ENCODE results near the gene FAXDC2. TPM values are rescaled to one million over a fixed set of nuclear protein-coding genes. Genes with fewer than 3 reads are reported as not detected.
A peak's percentile ranks its signal among the peaks of the same experiment; 100 is the strongest.

The FAXDC2 gene
- total RNA-seq, 2 experiments from 2014 or later = 0.10 to 0.13 TPM

- no peaks in the 10 kb centered on the region for H3K79me2 ChIP-seq (ENCODE audit: insufficient read depth, low read depth, low read length)
- peaks cover 95% of the 10 kb centered on the region for H3K36me3 ChIP-seq (ENCODE audit: insufficient read depth, low read length)
- no peaks in the 10 kb centered on the region for H3K9me2 ChIP-seq (ENCODE audit: insufficient read depth, low read length)
- no peak for TF ChIP-seq EZH2phosphoT487 (IDR thresholded peaks at IDR 0.05; ENCODE audit: borderline replicate concordance, low read depth, low read length)
- TF ChIP-seq, protein P1, sequence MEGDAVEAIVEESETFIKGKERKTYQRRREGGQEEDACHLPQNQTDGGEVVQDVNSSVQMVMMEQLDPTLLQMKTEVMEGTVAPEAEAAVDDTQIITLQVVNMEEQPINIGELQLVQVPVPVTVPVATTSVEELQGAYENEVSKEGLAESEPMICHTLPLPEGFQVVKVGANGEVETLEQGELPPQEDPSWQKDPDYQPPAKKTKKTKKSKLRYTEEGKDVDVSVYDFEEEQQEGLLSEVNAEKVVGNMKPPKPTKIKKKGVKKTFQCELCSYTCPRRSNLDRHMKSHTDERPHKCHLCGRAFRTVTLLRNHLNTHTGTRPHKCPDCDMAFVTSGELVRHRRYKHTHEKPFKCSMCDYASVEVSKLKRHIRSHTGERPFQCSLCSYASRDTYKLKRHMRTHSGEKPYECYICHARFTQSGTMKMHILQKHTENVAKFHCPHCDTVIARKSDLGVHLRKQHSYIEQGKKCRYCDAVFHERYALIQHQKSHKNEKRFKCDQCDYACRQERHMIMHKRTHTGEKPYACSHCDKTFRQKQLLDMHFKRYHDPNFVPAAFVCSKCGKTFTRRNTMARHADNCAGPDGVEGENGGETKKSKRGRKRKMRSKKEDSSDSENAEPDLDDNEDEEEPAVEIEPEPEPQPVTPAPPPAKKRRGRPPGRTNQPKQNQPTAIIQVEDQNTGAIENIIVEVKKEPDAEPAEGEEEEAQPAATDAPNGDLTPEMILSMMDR (conservative IDR thresholded peaks at IDR 0.05; ENCODE audit: low read length) = peak; percentile 95
- H3K27ac ChIP-seq (ENCODE audit: low read depth, low read length, poor library complexity, severe bottlenecking) = no peak overlapping the region
- CTCF ChIA-PET (ENCODE audit: unreplicated experiment) = no interaction called here
- no peak overlapping the region for H3K4me3 ChIP-seq (ENCODE audit: low read depth, low read length, poor library complexity, severe bottlenecking)
- POLR2A ChIA-PET = interaction anchor here (0.6 kb wide), 1 partner anchor 31 kb away, joined by 4 read pairs; no protein-coding TSS in a partner anchor
- intact Hi-C loops (cut with micrococcal nuclease; ENCODE audit: unreplicated experiment) = loop anchor here (1.0 kb wide), 1 partner anchor 162 kb away; no protein-coding TSS in a partner anchor
- no peak overlapping the region for H3K4me2 ChIP-seq (ENCODE audit: low read length)
- H2AFZ ChIP-seq (ENCODE audit: low read length) = no peak overlapping the region
- peak; percentile 61 for DNase-seq (ENCODE audit: low spot score)
- H3K9me3 ChIP-seq (ENCODE audit: low read length) = no peaks in the 10 kb centered on the region
- BruUV-seq (replicated peaks) = no TSS peak
- H4K20me1 ChIP-seq (ENCODE audit: insufficient read depth, low read length) = peaks cover 7% of the 10 kb centered on the region
- H3K4me1 ChIP-seq (ENCODE audit: insufficient read depth, low read length, poor library complexity, severe bottlenecking) = no peaks in the 10 kb centered on the region
Observed at GRCh38 chr5:154811653-154812465, 38.5 kb downstream of the FAXDC2 start.

DNA sequence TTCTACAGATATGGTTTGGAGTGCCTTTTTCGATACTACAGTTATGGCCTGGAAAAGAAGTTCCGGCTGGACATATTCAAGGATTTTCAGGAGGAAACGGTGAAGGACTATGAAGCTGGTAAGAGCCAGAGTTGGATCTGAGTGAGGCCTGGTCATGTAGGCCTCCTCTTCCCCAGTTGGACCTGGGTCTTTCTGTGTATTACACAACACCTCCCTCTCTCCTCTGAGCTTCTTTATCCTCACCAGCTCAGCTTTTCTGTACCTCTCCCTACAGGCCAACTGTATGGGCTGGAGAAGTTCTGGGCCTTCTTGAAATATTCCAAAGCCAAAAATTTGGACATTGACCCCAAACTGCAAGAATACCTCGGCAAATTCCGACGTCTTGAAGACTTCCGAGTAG is 39.2 kb downstream of the FAXDC2 start:
- ChIA-PET CTCF (ENCODE audit: unreplicated experiment) (no interaction called here), POLR2A (interaction anchor here (0.6 kb wide), 1 partner anchor 32 kb away, joined by 4 read pairs; no protein-coding TSS in a partner anchor)
- Histone ChIP-seq H3K79me2 (ENCODE audit: insufficient read depth, low read depth, low read length) (no peaks in the 10 kb centered on the region), H4K20me1 (ENCODE audit: insufficient read depth, low read length) (peaks cover 7% of the 10 kb centered on the region), H3K27ac (ENCODE audit: low read depth, low read length, poor library complexity, severe bottlenecking) (no peak overlapping the region), H3K9me3 (ENCODE audit: low read length) (no peaks in the 10 kb centered on the region), H3K36me3 (ENCODE audit: insufficient read depth, low read length) (peaks cover 95% of the 10 kb centered on the region), H2AFZ (ENCODE audit: low read length) (no peak overlapping the region), H3K9me2 (ENCODE audit: insufficient read depth, low read length) (no peaks in the 10 kb centered on the region), H3K4me1 (ENCODE audit: insufficient read depth, low read length, poor library complexity, severe bottlenecking) (no peaks in the 10 kb centered on the region), H3K4me2 (ENCODE audit: low read length) (no peak overlapping the region), H3K4me3 (ENCODE audit: low read depth, low read length, poor library complexity, severe bottlenecking) (no peak overlapping the region)
- TF ChIP-seq, protein P1 (conservative IDR thresholded peaks at IDR 0.05; ENCODE audit: low read length) = no peak
- no peak for TF ChIP-seq EZH2phosphoT487 (IDR thresholded peaks at IDR 0.05; ENCODE audit: borderline replicate concordance, low read depth, low read length)
- BruUV-seq (replicated peaks) = no TSS peak
- intact Hi-C loops (cut with micrococcal nuclease; ENCODE audit: unreplicated experiment) = no loop called here
- DNase-seq (ENCODE audit: low spot score) = no peak

- H2AFZ ChIP-seq (ENCODE audit: low read length) = no peak overlapping the region
- no peak overlapping the region for H3K4me3 ChIP-seq (ENCODE audit: low read depth, low read length, poor library complexity, severe bottlenecking)
- no TSS peak for BruUV-seq (replicated peaks)
- ChIA-PET POLR2A (interaction anchor here (0.6 to 0.9 kb wide), 2 partner anchors 10 to 128 kb away, joined by 3 read pairs; no protein-coding TSS in a partner anchor), CTCF (ENCODE audit: unreplicated experiment) (no interaction called here)
- H3K4me1 ChIP-seq (ENCODE audit: insufficient read depth, low read length, poor library complexity, severe bottlenecking) = no peaks in the 10 kb centered on the region
- DNase-seq (ENCODE audit: low spot score) = no peak
- TF ChIP-seq, protein P1 (conservative IDR thresholded peaks at IDR 0.05; ENCODE audit: low read length) = no peak
- TF ChIP-seq EZH2phosphoT487 (IDR thresholded peaks at IDR 0.05; ENCODE audit: borderline replicate concordance, low read depth, low read length) = no peak
- H4K20me1 ChIP-seq (ENCODE audit: insufficient read depth, low read length) = 0 out of 2 replicates have a peak, but pooled peaks cover 6% of the 10 kb centered on the region
- H3K9me3 ChIP-seq (ENCODE audit: low read length) = no peaks in the 10 kb centered on the region
- no peak overlapping the region for H3K4me2 ChIP-seq (ENCODE audit: low read length)
- no peaks in the 10 kb centered on the region for H3K79me2 ChIP-seq (ENCODE audit: insufficient read depth, low read depth, low read length)
- H3K36me3 ChIP-seq (ENCODE audit: insufficient read depth, low read length) = peaks cover 98% of the 10 kb centered on the region
- no peak overlapping the region for H3K27ac ChIP-seq (ENCODE audit: low read depth, low read length, poor library complexity, severe bottlenecking)
- H3K9me2 ChIP-seq (ENCODE audit: insufficient read depth, low read length) = no peaks in the 10 kb centered on the region
- intact Hi-C loops (cut with micrococcal nuclease; ENCODE audit: unreplicated experiment) = no loop called here
Observed at GRCh38 chr5:154806176-154806575, 44.2 kb downstream of the FAXDC2 start.

All from OCI-LY7 (cell line).